Activated CD8-positive, alpha-beta memory T cell treated with anti-CD3 and anti-CD28 coated beads for 36 hours (primary cell): ENCODE results near the gene DNAL1. TPM values are rescaled to one million over a fixed set of nuclear protein-coding genes. Genes with fewer than 3 reads are reported as not detected.
"Not testable (repeated sequence)": the region's sequence is repeated elsewhere in the genome, so short reads cannot be mapped to it uniquely, and the experiment has no call there.

Experiments
- CTCF ChIA-PET: fragments of 350-600 bp; sonication (Branson Sonifier 250); formaldehyde crosslinking; loops from one replicate; lab custom pipeline; 2021; ENCODE audit warnings: antibody characterized with exemption; lab: Charles Lee
- POLR2A ChIA-PET: fragments of 350-600 bp; sonication (Branson Sonifier 250); formaldehyde crosslinking; loops from one replicate; lab custom pipeline; 2021; ENCODE audit warnings: antibody characterized with exemption; lab: Charles Lee
- total RNA-seq, 2 experiments: library from RNA; stranded (reverse); gene quantifications; one replicate each; pipeline ENCODE4 v1.2.3, GENCODE V29; 2021

Gene DNAL1
- total RNA-seq, 2 experiments from 2014 or later = 9.9 TPM

DNA sequence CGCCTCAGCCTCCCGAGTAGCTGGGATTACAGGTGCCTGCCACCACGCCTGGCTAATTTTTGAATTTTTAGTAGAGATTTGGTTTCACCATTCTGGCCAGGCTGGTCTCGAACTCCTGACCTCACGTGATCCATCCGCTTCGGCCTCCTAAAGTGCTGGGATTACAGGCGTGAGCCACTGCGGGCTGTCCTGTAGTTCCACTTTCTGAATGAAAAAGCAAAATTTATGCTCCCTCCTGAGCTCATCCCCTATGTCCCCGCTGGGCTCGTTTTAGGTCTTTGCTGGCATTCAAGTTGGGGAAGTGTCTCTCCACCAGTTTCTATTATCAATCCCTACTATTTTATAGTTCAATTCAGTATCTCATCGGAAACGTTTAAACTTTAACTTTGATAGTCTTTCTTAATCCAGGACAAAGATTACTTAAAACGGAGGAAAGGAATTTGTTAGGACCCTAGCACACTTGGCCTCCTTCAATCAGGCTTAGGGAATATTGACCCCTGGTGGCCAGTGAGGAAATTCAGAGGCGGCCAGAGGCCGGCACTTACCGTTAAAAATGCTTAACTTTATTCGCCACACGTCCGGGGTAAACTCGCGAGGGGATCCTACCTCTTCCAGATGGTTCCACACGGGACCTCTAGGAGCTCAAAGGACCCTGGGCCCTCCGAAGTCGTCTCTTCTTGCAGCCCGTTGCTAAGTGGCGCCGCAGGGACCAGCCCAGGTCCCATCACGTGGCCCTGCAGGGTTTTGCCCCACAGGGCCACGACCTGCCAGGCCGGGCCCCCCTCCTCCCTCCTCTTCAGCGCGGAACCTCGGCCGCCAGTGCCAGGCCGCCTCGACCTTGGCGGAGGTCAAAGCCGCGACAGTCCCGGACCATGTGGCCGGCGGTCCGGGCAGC lies 11.4 kb upstream of the DNAL1 start:
- POLR2A ChIA-PET = no interaction called here
- CTCF ChIA-PET = interaction anchor here (0.6 to 2.9 kb wide), 12 partner anchors 10 to 493 kb away, joined by 3 to 11 read pairs (median 4); partner anchors contain the start of genes ACOT1 and RIOX1

DNA sequence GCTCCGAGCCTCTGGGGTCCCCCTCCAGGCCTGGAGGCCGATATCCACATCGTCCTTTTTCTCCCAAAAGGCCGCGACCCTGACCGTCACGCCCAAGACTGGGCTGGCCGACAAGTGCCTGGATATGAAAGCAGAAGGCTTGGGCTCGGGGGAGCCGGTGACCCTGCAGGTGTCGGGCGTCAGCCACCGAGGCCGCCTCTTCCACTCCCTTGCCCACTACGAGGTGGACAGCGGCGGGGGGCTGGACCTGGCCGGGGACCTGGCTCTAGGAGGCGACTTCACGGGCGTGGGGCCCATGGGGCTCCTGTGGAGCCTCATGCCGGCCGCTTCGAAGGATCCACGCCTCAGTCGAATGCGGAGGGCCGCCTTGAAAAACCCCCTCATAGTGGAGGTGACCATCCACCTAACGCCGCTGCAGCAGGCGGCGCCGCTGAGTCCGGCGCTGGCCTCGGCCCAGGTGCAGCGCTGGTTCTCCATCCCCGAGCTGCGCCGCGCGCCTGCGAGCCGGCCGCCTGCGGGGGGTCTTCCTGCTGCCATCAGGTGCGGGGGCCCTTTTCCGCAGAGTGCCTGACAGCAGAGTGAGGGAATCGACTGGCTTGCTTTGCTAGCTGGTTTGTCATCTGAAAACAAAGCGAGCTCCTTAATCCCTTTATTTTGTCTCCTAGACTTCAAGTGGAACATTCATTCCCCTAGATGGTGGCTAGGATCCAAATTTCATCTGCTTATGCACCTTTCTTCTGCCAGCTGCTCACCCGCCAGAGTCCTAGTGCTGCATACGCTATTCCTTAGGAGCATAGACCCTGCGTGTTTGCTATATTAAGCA lies 10.6 kb upstream of the DNAL1 start:
- ChIA-PET POLR2A (interaction anchor here (0.5 kb wide), 1 partner anchor 257 kb away, joined by 3 read pairs; no protein-coding TSS in a partner anchor), CTCF (interaction anchor here (1.2 to 2.9 kb wide), 7 partner anchors 9 to 143 kb away, joined by 3 to 11 read pairs (median 6); partner anchors contain the start of gene RIOX1)

DNA sequence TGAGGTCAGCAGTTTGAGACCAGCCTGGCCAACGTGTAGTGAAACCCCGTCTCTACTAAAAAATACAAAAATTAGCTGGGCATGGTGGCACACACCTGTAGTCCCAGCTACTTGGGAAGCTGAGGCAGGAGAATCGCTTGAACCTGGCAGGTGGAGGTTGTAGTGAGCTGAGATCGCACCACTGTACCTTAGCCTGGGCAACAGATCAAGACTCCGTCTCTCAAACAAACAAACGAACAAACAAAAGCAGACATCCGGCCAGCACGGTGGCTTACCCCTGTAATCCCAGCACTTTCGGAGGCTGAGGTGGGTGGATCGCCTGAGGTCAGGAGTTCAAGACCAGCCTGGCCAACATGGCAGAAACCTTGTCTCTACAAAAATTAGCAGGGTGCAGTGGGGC lies 8.4 kb upstream of the DNAL1 start:
- CTCF ChIA-PET, POLR2A ChIA-PET: not testable (repeated sequence)

DNA sequence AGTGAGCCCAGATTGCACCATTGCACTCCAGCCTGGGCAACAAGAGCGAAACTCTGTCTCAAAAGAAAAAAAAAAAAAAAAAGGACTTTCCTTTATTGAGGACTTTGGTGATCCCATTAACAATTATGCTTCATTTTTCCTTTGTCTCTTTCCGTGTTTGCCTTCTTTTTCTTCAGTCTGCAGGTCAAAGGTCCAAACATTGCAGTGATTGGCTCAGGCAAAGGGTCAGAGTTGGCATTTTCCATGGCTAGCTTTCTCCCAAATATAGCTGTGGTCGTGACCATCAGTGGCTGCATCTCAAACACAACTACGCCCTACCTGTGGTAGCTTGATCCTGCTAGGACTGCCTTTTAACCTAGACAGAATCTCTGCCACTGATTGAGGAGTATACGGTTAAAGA lies 7.0 kb upstream of the DNAL1 start:
- ChIA-PET CTCF (interaction anchor here (0.7 kb wide), 2 partner anchors 129 to 183 kb away, joined by 3 to 4 read pairs; no protein-coding TSS in a partner anchor), POLR2A (no interaction called here)

DNA sequence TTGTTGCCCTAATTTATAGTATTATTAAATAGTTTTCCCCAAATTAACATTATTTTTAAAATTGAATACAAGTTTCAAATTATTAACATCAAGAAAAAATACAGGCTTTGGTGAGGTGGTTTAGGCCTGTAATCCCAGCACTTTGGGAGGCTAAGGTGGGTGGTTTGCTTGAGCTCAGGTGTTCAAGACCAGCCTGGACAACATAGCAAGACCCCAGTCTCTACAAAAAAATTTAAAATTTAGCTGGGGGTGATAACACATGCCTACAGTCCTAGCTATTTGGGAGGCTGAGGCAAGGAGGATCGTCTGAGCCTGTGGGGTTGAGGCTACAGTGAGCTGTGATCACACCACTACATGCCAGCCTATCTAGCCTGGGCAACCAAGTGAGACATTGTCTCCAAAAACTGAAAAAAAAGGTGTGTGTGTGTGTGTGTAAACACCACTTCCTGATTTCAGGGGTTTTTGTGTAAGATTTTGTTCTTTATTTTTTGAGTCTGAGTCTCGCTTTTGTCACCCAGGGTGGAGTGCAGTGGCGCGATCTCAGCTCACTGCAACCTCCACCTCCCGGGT lies 3.9 kb upstream of the DNAL1 start:
- CTCF ChIA-PET = no interaction called here
- POLR2A ChIA-PET = no interaction called here

DNA sequence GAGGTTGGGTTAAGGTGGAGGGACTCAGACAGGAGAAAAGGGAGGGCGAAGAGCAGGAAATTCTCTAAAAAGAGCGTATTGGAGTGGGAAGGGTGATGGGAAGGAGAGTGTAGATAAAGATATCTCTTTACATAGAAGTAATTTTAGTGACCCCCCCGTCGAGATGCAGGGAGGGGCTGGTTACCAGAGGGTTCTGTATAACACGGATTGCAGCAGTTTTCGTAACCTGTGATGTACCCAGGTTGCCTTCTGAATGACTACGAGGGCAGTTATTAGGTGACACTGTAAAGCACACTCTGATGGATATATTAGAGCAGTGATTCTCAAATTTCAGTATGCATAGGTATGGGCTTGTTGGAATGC lies 443 bp downstream of the DNAL1 start:
- ChIA-PET POLR2A (interaction anchor here (1.4 kb wide), 1 partner anchor 75 kb away, joined by 5 read pairs; no protein-coding TSS in a partner anchor), CTCF (interaction anchor here (1.1 kb wide), 1 partner anchor 52 kb away, joined by 3 read pairs; no protein-coding TSS in a partner anchor)

DNA sequence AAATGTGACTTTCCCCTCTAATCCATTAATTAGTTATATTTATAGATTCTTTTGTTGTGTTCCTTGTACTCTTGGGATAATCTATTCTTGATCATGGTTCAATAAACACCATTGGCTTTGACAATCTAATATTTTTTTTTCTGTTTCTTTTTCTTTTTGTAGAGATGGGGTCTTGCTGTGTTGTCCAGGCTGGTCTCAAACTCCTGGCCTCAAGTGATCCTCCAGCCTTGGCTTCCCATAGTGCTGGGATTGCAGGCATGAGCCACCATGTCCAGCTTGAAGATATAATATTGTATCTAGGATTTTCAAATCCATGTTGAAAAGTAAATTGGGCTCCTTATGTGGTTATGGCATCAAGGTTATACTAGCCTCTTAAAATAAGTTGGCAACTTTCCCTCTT lies 6.2 kb downstream of the DNAL1 start:
- POLR2A ChIA-PET = interaction anchor here (0.7 kb wide), 1 partner anchor 90 kb away, joined by 3 read pairs; no protein-coding TSS in a partner anchor
- CTCF ChIA-PET = no interaction called here

DNA sequence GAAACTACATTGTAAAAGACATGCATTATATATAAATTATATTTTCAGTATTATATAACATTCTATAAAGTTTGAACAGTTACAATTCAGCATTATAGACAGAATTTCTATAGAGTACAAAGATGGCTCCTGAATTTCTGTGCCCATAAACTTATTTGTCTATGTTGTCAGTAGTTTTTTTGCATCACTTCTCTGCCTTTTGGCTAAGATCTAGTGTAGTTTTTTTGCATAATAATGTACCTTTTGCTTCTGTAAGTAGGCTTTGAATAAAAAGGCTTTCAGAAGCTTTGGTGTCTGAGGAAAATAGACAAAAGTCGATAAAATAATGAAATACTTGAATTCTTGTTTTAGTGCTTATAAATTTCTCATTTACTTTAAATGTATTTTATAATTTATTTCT lies 11.1 kb downstream of the DNAL1 start:
- CTCF ChIA-PET = no interaction called here
- POLR2A ChIA-PET = no interaction called here

DNA sequence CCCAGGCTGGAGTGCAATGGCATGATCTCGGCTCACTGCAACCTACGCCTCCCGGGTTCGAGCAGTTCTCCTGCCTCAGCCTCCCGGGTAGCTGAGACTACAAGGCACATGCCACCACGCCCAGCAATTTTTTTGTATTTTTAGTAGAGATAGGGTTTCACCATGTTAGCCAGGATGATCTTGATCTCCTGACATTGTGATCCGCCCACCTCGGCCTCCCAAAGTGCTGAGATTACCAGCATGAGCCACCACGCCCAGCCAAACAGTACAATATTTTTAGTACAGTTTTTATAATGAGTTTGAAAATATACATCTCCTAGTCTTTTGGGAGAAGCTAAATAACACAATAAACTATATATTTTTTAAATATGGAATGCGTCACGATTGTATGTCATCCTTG lies 14.4 kb downstream of the DNAL1 start:
- CTCF ChIA-PET, POLR2A ChIA-PET: not testable (repeated sequence)

DNA sequence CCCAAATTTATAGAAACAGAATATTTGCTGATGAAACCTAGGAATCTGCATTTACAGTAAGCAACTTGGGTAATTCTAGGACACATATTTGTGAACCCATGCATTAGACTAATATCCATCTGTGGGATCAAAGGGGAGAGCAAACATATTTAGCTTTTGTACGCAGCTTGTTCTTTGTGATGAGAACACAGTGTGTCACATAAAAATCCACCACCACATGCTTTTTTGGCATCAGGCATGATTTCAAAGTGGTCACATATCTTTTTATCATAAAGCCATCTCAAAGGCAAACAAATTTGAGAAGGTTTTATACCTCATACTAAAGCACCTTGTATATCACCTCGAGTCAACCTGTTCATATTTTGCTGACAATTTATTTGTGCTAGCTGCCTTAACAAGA lies 15.7 kb downstream of the DNAL1 start:
- CTCF ChIA-PET = no interaction called here

DNA sequence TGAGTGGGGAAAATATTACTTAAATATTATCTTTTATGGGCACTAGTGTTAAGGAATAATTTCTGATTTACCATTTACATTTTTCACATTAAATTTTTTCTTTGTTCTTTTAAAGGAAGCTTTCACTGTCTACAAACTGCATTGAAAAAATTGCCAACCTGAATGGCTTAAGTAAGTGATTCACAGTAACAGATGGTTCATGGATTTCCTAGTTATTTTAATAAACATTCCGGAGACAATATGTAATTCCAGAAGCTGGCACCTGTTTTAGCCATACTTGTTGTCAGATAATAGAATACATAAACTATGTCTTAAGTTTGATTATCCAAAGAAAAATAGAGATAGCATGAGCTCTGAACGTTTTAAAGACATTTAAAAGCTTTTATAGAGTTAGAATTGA lies 17.1 kb downstream of the DNAL1 start:
- CTCF ChIA-PET = interaction anchor here (0.9 kb wide), 1 partner anchor 17 kb away, joined by 3 read pairs; no protein-coding TSS in a partner anchor
- POLR2A ChIA-PET = no interaction called here

More for the DNA sequence above, 15.7 kb downstream of the DNAL1 start:
- POLR2A ChIA-PET = no interaction called here

DNA sequence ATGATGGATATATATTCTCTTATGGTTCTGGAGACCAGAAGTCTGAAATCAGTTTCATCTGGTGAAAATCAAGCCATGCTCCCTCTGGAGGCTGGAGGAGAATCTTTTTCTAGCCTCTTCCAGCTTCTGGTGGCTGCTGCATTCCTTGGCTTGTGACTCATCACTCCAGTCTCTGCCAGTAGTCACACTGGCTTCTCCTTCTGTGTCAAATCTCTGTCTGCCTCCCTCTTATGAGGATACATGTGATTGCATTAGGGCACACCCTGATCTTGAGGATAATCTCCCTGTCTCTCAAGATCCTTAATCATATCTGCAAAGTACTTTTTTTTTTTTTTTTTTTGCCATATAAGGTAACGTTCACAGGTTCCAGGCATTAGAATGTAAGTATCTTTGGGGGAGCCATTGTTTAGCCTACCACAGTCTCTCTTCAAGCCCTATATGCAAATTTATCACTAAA lies 17.7 kb downstream of the DNAL1 start:
- POLR2A ChIA-PET = no interaction called here
- CTCF ChIA-PET = interaction anchor here (0.9 to 1.1 kb wide), 2 partner anchors 16 to 28 kb away, joined by 3 to 4 read pairs; no protein-coding TSS in a partner anchor

DNA sequence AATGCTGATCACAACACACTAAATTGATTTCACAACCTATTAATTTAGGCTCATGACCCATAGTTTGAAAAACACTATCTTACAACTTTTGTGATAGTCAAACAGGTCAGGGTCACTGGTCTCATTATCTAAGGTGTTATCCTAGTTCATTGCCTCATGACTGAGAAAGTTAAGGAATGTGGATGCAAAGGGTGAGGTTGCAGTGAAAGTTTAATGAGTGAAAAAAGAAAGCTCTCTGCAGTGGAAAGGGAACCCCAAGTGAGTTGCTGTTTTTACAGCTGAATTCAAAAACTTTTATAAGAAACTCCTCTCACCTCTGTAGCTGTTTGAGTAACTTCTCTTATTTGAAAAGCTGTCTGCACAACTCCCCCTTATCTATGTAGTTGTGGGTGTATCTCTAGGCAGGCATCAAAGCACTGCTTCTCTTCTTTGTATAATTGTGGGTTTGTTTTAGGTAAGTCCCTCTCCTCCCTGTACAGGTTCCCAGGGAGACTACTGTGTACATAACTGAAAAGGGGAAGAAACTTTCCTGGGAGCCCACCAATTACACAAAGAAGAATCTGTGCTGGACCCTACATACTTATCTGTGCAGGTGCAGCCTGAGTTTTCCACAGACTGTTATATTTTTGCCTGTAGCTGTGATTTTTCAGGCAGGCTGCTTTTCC lies 18.9 kb downstream of the DNAL1 start:
- ChIA-PET CTCF (interaction anchor here (1.1 kb wide), 1 partner anchor 30 kb away, joined by 4 read pairs; no protein-coding TSS in a partner anchor), POLR2A (no interaction called here)

DNA sequence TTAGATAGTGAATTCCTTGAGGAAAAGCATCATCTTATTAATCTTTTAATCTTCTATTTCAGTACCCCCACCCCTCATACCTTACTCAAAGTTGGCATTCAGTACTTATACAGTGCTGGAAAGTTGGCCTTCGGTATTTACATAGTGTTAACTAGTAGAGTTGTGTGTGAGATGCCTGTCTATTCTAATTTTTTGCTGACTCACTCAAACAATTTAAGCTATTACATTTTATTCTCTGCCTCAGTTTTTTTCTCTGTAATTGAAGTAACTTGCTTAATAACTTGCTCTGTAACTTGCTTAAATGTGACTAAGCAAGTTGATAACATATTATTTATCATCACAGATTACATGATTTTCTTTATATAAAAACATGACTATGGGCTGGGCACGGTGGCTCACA lies 20.3 kb downstream of the DNAL1 start:
- ChIA-PET POLR2A (no interaction called here), CTCF (no interaction called here)

DNA sequence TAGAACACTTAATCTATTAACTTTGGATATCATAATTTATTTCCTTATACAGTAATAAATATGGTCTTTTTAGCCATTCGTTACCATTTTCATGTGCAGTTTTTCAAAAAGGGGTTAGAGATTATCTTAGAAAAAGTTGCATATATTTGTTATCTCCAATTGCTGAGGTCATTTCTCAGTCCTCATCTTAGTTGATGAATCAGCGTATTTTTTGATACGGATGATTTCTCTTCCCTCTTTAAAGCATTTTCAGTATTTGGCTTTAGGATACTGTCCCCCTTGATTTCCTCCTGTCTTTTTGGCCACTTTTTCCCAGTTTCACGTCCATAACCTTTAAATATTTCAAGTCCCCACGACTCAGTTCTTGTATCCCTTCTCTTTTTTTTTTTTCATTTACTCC lies 21.8 kb downstream of the DNAL1 start:
- ChIA-PET CTCF (no interaction called here), POLR2A (no interaction called here)

DNA sequence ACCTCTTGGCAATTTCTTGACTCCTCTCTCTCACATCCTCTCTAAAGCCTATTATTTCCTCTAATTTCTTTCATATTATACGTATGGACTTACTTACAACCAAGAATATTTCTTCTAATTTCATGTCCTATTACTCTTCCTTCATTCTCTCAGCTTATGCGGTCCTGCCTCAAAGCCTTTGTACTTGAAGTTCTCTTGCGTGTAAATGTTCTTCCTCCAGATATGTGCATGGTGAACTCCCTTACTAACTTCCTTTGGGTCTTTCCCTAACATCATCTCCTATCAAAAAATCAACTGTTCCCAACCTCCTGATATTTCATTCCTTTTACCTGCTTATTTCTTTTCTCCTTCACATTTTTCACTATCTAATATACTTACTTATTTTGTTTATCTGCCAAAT lies 23.1 kb downstream of the DNAL1 start:
- ChIA-PET CTCF (no interaction called here), POLR2A (no interaction called here)

DNA sequence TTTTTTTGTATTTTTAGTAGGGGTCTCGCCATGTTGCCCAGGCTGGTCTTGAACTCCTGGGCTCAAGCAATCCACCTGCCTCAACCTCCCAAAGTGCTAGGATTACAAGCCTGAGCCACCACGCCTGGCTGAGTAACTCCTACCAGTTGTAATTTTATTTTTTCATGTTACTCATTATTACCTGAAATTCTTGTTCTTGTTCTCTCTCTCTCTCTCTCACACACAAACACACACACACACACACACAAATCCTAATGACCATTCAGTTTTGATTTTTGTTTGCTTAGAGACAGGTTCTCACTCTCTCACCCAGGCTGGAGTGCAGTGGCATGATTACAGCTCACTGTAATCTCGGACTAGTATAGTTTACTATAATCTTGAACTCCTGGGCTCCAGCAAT lies 30.2 kb downstream of the DNAL1 start:
- ChIA-PET CTCF (no interaction called here), POLR2A (no interaction called here)

DNA sequence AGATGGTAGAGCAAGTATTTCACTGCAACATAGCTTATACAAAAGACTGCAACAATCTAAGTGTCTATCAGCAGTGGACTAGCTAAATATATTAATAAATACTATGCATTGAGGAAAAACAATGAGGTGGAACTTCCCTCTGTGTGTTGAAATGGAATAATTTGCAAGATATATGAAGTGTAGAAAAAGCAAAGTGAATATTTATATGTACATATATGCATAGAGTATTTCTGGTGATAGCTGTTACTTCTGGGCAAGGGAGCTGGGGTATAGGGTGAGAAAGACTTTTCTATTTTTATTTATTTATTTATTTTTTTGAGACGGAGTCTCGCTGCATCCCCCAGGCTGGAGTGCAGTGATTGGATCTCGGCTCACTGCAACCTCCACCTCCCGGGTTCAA lies 33.9 kb downstream of the DNAL1 start:
- CTCF ChIA-PET = interaction anchor here (0.6 to 0.7 kb wide), 2 partner anchors 17 to 140 kb away, joined by 3 read pairs; no protein-coding TSS in a partner anchor
- POLR2A ChIA-PET = interaction anchor here (0.6 kb wide), 2 partner anchors 271 to 273 kb away, joined by 3 to 4 read pairs; partner anchors contain the start of genes COQ6 and FAM161B

DNA sequence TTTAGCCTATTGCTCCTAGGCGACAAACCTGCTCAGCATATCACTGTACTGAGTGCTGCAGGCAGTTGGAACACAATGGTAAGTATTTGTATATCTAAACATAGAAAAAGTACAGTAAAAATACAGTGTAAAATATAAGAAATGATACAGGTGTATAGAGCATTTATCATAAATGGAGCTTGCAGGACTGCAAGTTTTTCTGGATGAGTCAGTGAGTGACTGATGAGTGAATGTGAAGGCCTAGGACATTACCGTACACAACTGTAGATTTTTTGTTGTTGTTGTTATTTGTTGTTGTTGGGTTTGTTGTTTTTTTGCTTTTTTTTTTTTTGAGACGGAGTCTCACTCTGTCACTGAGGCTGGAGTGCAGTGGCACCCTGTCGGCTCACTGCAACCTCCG lies 36.0 kb downstream of the DNAL1 start:
- ChIA-PET CTCF (no interaction called here), POLR2A (no interaction called here)
